Smooth muscle cell (in vitro differentiated cells): ENCODE measurements around the gene ZNF143. TPM values are rescaled to one million over a fixed set of nuclear protein-coding genes. Genes with fewer than 3 reads are reported as not detected.
"Not testable (repeated sequence)": the region's sequence is repeated elsewhere in the genome, so short reads cannot be mapped to it uniquely, and the experiment has no call there.

Experiments used
- DNase-seq: peaks from one replicate; lab custom pipeline; 2025; ENCODE audit not compliant: unreplicated experiment; lab: John Stamatoyannopoulos, UW
- H2AFZ ChIP-seq: fragments of 200-600 bp; sonication (generic); 2 replicates; pipeline ENCODE4 v1.6.0; 2016; ENCODE audit warnings: antibody characterized with exemption, low read depth, mild to moderate bottlenecking
- H3F3A ChIP-seq: fragments of 200-600 bp; sonication (generic); 2 replicates; pipeline ENCODE4 v1.6.0; 2017; ENCODE audit warnings: antibody characterized with exemption, low read depth
- H3K27ac ChIP-seq: fragments of 200-600 bp; sonication (generic); 2 replicates; pipeline ENCODE4 v1.5.1; 2016; ENCODE audit warnings: low read depth, mild to moderate bottlenecking
- H3K27me3 ChIP-seq: fragments of 200-600 bp; sonication (generic); 2 replicates; pipeline ENCODE4 v1.6.1; 2016; ENCODE audit warnings: low read depth, mild to moderate bottlenecking
- H3K36me3 ChIP-seq: fragments of 200-600 bp; sonication (generic); 2 replicates; pipeline ENCODE4 v1.5.1; 2016; ENCODE audit warnings: low read depth
- H3K4me1 ChIP-seq: fragments of 200-600 bp; sonication (generic); 2 replicates; pipeline ENCODE4 v1.5.1; 2016; ENCODE audit warnings: low read depth
- H3K4me2 ChIP-seq: fragments of 200-600 bp; sonication (generic); 2 replicates; pipeline ENCODE4 v1.6.0; 2016; ENCODE audit warnings: mild to moderate bottlenecking
- H3K4me3 ChIP-seq: fragments of 200-600 bp; sonication (generic); 2 replicates; pipeline ENCODE4 v1.5.1; 2016; ENCODE audit warnings: mild to moderate bottlenecking
- H3K79me2 ChIP-seq: fragments of 200-600 bp; sonication (generic); 2 replicates; pipeline ENCODE4 v1.6.0; 2016; ENCODE audit warnings: low read depth, mild to moderate bottlenecking
- H3K9ac ChIP-seq: fragments of 200-600 bp; sonication (generic); 2 replicates; pipeline ENCODE4 v1.6.0; 2016; ENCODE audit warnings: low read depth
- H3K9me3 ChIP-seq: fragments of 200-600 bp; sonication (generic); replicated peaks from 2 replicates; pipeline ENCODE4 v1.5.1; 2016; ENCODE audit warnings: low read depth
- H4K20me1 ChIP-seq: fragments of 200-600 bp; sonication (generic); 2 replicates; pipeline ENCODE4 v1.6.0; 2016; ENCODE audit warnings: low read depth
- CTCF ChIP-seq: fragments of 200-600 bp; sonication (generic); IDR thresholded peaks from 2 replicates; pipeline ENCODE4 v1.5.1; 2017; ENCODE audit warnings: borderline replicate concordance, mild to moderate bottlenecking, antibody characterized with exemption; ENCODE audit not compliant: insufficient read depth, poor library complexity, severe bottlenecking
- WGBS: methylation state at CpG from one replicate; pipeline ENCODE4 v1.1.7; 2016; ENCODE audit warnings: low lambda C conversion rate; 5-methylcytosine and 5-hydroxymethylcytosine counted together
- polyA plus RNA-seq: library from polyadenylated mRNA; unstranded; fragments of >200 nt; fragmentation: Nextera tagmentation; extraction: Ambion mirVana; gene quantifications from 2 replicates; pipeline ENCODE4 v1.2.1, GENCODE V29; 2016
- total RNA-seq: library from RNA; depleted of rRNA; stranded (reverse); fragments of >200 nt; gene quantifications from 2 replicates; pipeline ENCODE4 v1.2.3, GENCODE V29; 2014

The ZNF143 gene
- total and polyA plus RNA-seq, 2 experiments from 2014 or later = 30.9 to 48.6 TPM

DNA sequence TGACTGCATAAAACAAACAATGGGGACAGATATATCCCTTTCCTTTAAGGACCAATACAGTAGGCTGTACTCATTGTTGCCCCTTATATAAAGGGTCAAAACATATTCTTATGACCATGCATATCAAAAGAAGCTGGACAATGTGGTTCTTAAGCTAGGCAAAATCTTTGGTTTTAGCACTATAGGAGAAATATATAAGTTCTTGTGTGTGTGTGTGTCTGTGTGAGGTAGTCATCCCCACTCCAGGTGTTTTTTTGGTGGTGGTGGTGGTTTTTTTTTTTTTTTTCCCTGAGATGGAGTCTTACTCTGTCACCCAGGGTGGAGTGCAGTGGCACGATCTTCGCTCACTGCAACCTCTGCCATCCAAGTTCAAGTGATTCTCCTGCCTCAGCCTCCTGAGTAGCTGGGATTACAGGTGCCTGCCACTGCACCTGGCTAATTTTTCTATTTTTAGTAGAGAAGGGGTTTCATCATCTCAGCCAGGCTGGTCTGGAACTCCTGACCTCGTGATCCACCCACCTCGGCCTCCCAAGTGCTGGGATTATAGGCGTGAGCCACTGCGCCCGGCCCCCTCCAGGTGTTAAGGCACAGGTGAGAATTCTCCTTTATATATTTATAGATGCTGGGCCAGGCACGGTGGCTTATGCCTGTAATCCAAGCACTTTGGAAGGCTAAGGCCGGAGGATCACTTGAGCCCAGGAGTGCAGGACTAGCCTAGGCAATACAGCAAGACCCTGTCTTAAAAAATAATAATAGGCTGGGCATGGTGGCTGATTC is 12.0 kb upstream of the ZNF143 start:
- peaks cover 3% of the 10 kb centered on the region for H3K36me3 ChIP-seq

GRCh38 chr11:9452023-9452422 is 8.8 kb upstream of the ZNF143 start:
- H3K36me3 ChIP-seq, H4K20me1 ChIP-seq, H3K4me1 ChIP-seq, H3K4me3 ChIP-seq, H3K4me2 ChIP-seq, DNase-seq, H2AFZ ChIP-seq, H3F3A ChIP-seq, H3K9ac ChIP-seq, H3K79me2 ChIP-seq, H3K27ac ChIP-seq, H3K27me3 ChIP-seq, H3K9me3 ChIP-seq: not testable (repeated sequence)
- WGBS = 50% methylated on average over 7 of the region's 7 CpGs

More for the DNA sequence above, 12.0 kb upstream of the ZNF143 start:
- Histone ChIP-seq H3K79me2 (no peaks in the 10 kb centered on the region), H3K27me3 (no peaks in the 10 kb centered on the region), H3K9ac (no peak overlapping the region), H3K9me3 (no peaks in the 10 kb centered on the region), H3K4me1 (no peaks in the 10 kb centered on the region), H4K20me1 (no peaks in the 10 kb centered on the region), H3K27ac (no peak overlapping the region), H3K4me2 (no peak overlapping the region), H2AFZ (no peak overlapping the region), H3K4me3 (no peak overlapping the region), H3F3A (peaks cover 2% of the 10 kb centered on the region)
- 96% methylated on average over 9 of the region's 9 CpGs for WGBS
- no peak for TF ChIP-seq CTCF
- no peak for DNase-seq

- H3K4me1 ChIP-seq = no peaks in the 10 kb centered on the region
- H3K36me3 ChIP-seq = no peaks in the 10 kb centered on the region
- H3K4me2 ChIP-seq = no peak overlapping the region
- no peak overlapping the region for H3K4me3 ChIP-seq
- H3K79me2 ChIP-seq = peaks cover 7% of the 10 kb centered on the region
- no peak overlapping the region for H3K9ac ChIP-seq
- no peak overlapping the region for H2AFZ ChIP-seq
- H3F3A ChIP-seq = no peaks in the 10 kb centered on the region
- H3K27ac ChIP-seq = no peak overlapping the region
- no peak for DNase-seq
- H3K9me3 ChIP-seq = no peaks in the 10 kb centered on the region
- H3K27me3 ChIP-seq = no peaks in the 10 kb centered on the region
- 95% methylated on average over 5 of the region's 5 CpGs for WGBS
- no peak for TF ChIP-seq CTCF
- no peaks in the 10 kb centered on the region for H4K20me1 ChIP-seq
Measured at GRCh38 chr11:9455722-9456121, 5.1 kb upstream of the ZNF143 start.

DNA sequence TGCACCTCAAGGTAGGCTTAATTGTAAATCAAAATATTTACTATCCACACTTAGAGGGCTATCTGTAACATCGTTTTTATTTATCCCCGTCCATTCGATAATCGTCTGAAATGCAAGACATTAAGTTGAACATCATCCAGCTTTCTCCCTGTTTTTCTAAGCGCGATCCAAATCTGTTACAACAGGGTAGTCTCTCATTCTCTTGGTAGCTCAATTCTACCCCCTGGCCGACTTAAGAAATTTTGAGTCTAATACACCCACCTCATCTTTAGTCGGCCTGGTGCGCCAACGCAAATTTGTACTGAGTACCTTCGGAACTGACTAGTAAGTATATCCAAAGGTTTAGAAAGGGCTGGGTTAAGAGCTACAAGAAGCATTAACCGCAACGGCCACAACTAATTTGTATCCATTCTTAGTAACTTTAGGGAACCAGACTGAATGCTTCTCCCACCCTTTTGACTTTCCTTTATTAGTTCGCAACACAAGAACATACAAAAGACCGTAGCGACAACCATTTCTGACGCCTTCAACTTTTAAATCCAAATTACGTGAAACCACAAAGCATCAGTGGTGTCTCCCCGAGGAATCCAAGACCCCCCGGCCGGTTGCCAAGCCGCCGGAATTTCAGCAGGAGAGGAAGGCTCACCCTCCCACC is 1.0 kb upstream of the ZNF143 start:
- H3K79me2 ChIP-seq = peaks cover 40% of the 10 kb centered on the region
- WGBS = 2% methylated on average over 23 of the region's 23 CpGs
- TF ChIP-seq CTCF = no peak

More for the DNA sequence above, 1.0 kb upstream of the ZNF143 start:
- Histone ChIP-seq H3K4me2 (peak overlapping the region; percentile 84), H3K27ac (peak overlapping the region; percentile 93), H3K27me3 (no peaks in the 10 kb centered on the region), H3K9ac (peak overlapping the region; percentile 91), H3K4me3 (peak overlapping the region; percentile 72), H2AFZ (no peak overlapping the region), H3K9me3 (no peaks in the 10 kb centered on the region), H3K4me1 (peaks cover 8% of the 10 kb centered on the region), H4K20me1 (peaks cover 17% of the 10 kb centered on the region), H3K36me3 (no peaks in the 10 kb centered on the region), H3F3A (peaks cover 4% of the 10 kb centered on the region)
- no peak for DNase-seq
